ENCODE results near the gene AOPEP. TPM values are rescaled to one million over a fixed set of nuclear protein-coding genes. Genes with fewer than 3 reads are reported as not detected.

The AOPEP gene
- total and polyA plus RNA-seq, 2 donors (not counting 3 experiments of a cell fraction or from before 2014, with no cell fraction given) = 20.2 to 41.6 TPM

- Histone ChIP-seq H3K4me3 (replicated peaks in 1 of 3; ENCODE audit: insufficient read depth in 1 of 3, low read depth in 1 of 3, low read length in 3 of 3) (no peak overlapping the region), H3K27me3 (ENCODE audit: control insufficient read depth in 2 of 2, insufficient read depth in 2 of 2, low read length in 2 of 2) (no peaks in the 10 kb centered on the region), H3K9ac (replicated peaks; ENCODE audit: extremely low read depth, insufficient read depth, low read length) (no peak overlapping the region), H3K9me3 (replicated peaks; ENCODE audit: control insufficient read depth, insufficient read depth, low read length) (no peaks in the 10 kb centered on the region), H3K79me2 (ENCODE audit: control insufficient read depth, insufficient read depth, low read length) (no peaks in the 10 kb centered on the region), H3K27ac (ENCODE audit: insufficient read depth, low read depth, low read length) (no peak overlapping the region), H3K9me1 (replicated peaks; ENCODE audit: control insufficient read depth, extremely low read depth, insufficient read depth, low read length) (no peaks in the 10 kb centered on the region), H3K36me3 (ENCODE audit: control insufficient read depth in 2 of 2, extremely low read depth in 1 of 2, insufficient read depth in 2 of 2, low read length in 2 of 2) (no peaks in the 10 kb centered on the region), H3K4me1 (ENCODE audit: control insufficient read depth, extremely low read depth, insufficient read depth, low read length) (peaks cover 3% of the 10 kb centered on the region), H2AFZ (ENCODE audit: low read depth, low read length) (no peak overlapping the region), H4K20me1 (replicated peaks; ENCODE audit: control insufficient read depth, extremely low read depth, insufficient read depth, low read length) (no peaks in the 10 kb centered on the region), H3K4me2 (ENCODE audit: insufficient read depth, low read length) (no peak overlapping the region)
- BruUV-seq (replicated peaks) = no TSS peak
- DNase-seq (ENCODE audit: low read depth, low spot score) (no peak), FAIRE-seq (no peak)
- ChIA-PET POLR2A (no interaction called here), CTCF (no interaction called here)
- intact Hi-C loops (cut with micrococcal nuclease) = no loop called here
- TF ChIP-seq GATA2 (IDR thresholded peaks at IDR 0.05; ENCODE audit: insufficient read depth, insufficient read length, low read depth, low read length) (no peak), EZH2 (IDR thresholded peaks at IDR 0.05; ENCODE audit: borderline replicate concordance, low read depth, low read length, severe bottlenecking) (no peak), FOS (IDR thresholded peaks at IDR 0.05; ENCODE audit: borderline replicate concordance, insufficient read depth, low read length) (no peak), MYC (IDR thresholded peaks at IDR 0.05; ENCODE audit: low read depth, low read length) (no peak), JUN (IDR thresholded peaks at IDR 0.05; ENCODE audit: borderline replicate concordance, insufficient read depth, insufficient read length, low read depth) (no peak), POLR2A (IDR thresholded peaks at IDR 0.05; ENCODE audit: low read depth, low read length) (no peak), POLR2AphosphoS5 (IDR thresholded peaks at IDR 0.05; ENCODE audit: insufficient read depth, low read depth, low read length) (no peak)
- TF ChIP-seq, protein P1, sequence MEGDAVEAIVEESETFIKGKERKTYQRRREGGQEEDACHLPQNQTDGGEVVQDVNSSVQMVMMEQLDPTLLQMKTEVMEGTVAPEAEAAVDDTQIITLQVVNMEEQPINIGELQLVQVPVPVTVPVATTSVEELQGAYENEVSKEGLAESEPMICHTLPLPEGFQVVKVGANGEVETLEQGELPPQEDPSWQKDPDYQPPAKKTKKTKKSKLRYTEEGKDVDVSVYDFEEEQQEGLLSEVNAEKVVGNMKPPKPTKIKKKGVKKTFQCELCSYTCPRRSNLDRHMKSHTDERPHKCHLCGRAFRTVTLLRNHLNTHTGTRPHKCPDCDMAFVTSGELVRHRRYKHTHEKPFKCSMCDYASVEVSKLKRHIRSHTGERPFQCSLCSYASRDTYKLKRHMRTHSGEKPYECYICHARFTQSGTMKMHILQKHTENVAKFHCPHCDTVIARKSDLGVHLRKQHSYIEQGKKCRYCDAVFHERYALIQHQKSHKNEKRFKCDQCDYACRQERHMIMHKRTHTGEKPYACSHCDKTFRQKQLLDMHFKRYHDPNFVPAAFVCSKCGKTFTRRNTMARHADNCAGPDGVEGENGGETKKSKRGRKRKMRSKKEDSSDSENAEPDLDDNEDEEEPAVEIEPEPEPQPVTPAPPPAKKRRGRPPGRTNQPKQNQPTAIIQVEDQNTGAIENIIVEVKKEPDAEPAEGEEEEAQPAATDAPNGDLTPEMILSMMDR (IDR thresholded peaks at IDR 0.05; ENCODE audit: extremely low read depth in 1 of 2, insufficient read depth in 1 of 2, low read depth in 1 of 2, low read length in 2 of 2) = no peak
- TF ChIP-seq, protein P2, sequence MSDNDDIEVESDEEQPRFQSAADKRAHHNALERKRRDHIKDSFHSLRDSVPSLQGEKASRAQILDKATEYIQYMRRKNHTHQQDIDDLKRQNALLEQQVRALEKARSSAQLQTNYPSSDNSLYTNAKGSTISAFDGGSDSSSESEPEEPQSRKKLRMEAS (IDR thresholded peaks at IDR 0.05; ENCODE audit: insufficient read depth, insufficient read length) = no peak
- dilution Hi-C loops (cut with MboI; ENCODE audit: extremely low pct_ligation_motif_present, low sequenced_read_pairs) = no loop called here
Measured at GRCh38 chr9:94859891-94860290, 133.4 kb downstream of the AOPEP start.

All from endothelial cell of umbilical vein (primary cell).